ENCODE results near the gene ELP4. TPM values are rescaled to one million over a fixed set of nuclear protein-coding genes. Genes with fewer than 3 reads are reported as not detected.

The ELP4 gene, protein sequence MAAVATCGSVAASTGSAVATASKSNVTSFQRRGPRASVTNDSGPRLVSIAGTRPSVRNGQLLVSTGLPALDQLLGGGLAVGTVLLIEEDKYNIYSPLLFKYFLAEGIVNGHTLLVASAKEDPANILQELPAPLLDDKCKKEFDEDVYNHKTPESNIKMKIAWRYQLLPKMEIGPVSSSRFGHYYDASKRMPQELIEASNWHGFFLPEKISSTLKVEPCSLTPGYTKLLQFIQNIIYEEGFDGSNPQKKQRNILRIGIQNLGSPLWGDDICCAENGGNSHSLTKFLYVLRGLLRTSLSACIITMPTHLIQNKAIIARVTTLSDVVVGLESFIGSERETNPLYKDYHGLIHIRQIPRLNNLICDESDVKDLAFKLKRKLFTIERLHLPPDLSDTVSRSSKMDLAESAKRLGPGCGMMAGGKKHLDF
- total RNA-seq, result 10.8 and 18.3 TPM in 2 replicates

DNA sequence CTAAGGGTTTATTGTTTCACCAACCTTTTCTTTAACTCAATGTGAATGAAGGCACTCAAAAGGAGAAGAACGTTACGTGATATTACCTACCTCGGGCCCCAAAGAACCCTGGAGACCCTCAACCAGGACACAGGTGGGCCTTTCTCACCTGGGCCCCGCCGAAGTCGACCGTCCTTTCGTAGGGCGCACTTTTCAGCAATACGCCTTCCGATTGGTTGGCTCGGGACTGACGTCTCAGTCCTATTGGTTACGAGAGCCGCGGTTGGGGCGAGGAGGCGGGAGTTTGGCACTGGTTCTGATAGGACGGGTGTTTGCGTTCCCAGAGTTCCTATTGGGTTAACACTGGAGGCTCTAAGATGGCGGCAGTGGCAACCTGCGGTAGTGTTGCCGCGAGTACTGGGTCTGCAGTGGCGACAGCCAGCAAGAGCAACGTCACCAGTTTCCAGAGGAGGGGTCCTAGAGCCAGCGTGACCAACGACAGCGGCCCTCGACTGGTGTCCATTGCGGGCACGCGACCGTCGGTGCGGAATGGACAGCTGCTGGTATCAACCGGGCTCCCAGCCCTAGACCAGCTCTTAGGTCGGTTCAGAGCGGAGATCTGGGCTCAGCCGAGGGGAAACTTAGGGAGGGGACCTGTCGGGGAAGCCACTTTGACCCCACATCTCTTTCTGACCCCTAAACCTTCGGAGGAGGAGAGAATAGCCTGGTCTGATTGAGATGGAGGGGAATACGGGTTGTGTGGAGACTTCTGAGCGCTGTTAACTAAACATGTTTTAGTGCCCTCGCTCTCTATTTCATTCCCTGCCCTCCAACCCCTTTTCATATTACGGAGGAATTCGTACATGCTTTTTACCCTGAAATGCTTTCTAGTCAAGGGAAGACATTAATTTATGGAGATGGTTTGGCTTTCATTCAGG, at the start of gene ELP4, which contains the start of gene IMMP1L:
Gene ELP4 (plus strand): TSS at position 339 of the 917 bp plus-strand sequence. CDS start 18 bp downstream, at position 357.
Gene IMMP1L (minus strand): TSS at position 194 of the 917 bp plus-strand sequence. CDS start 46,346 bp downstream, outside the sequence.

DNA sequence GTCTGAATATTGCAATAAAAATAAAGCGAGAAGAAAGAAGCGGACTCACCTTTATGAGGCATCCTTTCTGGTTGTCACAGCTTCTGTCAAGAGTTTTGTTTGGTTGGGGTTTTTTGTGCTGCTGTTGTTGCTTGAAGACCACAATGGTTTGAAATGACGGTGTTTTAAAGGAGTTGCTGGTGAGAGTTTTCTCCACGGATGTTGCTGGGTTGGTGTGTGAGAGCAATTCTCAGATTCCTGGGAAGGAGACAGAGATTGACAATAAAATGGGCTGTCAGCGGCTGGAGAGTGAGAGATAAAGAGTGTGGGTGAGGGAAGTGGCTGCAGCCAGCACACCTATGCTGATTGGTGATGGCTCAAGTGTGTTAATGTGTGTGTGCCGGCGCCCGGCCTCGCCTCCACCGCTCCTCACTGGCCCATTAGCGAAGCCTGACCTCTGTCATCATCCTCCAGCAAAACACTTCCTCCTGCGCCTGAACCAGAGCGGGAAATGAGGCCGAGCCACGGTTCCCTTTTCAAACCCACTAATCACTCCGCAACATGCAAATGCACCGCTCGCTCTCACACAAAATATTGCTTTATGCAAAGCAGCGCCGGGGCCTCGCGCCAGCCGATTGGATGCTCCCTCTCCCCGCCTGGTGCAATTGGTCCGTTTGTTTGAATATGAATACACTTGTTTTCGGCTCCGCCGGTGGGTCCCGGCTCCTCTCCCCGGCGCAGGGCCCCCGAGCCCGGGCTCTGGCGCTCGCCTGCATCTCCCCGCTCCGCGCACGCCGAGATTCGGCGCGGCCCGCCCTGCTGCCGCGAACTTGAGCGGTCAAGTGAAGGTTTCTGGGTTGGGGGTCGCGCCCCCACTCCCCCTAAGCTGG, 301.4 kb downstream of the ELP4 start, which contains the start of gene PAX6:
Gene PAX6 (minus strand): TSS at position 544 of the 869 bp plus-strand sequence. CDS start 4,911 bp downstream, outside the sequence.

Other genes starting within 250 kb of the ELP4 start
- gene DCDC1, start 140.0 kb upstream of the ELP4 start, total RNA-seq, result under 0.01 TPM in 1 of 2 replicates, not detected in the other
- 8.3 and 16.5 TPM in 2 replicates for gene DNAJC24, start 139.9 kb upstream of the ELP4 start, total RNA-seq
- gene IMMP1L, start 145 bp upstream of the ELP4 start, total RNA-seq, result 6.5 and 11.8 TPM in 2 replicates